GDM1 (cell line): ENCODE measurements around the gene NKX2-4.

ENCODE experiments used
- DNase-seq: peaks from one replicate; lab custom pipeline; 2025; lab: John Stamatoyannopoulos, UW

NKX2-4 gene

GRCh38 chr20:21360705-21361104 is 36.6 kb downstream of the NKX2-4 start:
- DNase-seq: no peak

DNA sequence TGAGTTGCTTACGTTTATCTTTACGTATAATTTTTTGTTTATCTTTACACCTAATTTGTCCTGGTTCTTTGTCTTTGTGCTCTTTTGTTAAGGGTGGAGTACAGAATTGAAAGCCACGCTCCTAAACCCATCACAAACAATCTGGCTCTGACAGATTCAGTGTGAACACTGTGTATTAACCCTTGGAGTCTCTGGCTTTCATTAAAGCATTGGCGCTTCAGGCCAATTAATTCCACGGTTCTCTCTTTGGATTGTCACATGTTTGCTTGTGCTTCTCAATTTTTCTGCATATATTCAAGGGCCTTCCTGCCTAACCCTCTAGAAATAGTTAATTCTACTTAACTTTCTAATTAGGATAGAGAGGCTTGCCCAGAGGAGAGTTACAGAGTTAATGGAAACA is 38.6 kb downstream of the NKX2-4 start:
- DNase-seq: no peak

DNA sequence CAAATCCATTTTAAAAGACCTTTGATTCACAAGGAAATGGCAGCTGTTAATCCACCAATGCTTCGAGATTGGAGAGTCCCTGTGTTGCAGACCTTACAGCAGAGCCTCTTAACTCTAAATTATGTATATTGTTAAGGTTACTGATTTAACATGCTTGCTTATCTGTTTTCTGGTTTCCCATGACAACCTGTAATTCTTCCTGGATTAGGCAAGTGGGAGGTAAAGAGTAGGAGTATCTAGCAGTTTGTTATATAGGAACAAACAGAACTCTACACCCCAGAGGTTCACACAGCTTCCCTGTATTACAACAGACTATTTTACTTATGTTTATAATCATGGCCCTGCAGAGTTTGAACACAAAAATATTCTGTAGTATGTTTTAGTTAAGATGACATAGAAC is 39.5 kb downstream of the NKX2-4 start:
- no peak for DNase-seq

GRCh38 chr20:21356386-21356785 is 40.9 kb downstream of the NKX2-4 start:
- no peak for DNase-seq

DNA sequence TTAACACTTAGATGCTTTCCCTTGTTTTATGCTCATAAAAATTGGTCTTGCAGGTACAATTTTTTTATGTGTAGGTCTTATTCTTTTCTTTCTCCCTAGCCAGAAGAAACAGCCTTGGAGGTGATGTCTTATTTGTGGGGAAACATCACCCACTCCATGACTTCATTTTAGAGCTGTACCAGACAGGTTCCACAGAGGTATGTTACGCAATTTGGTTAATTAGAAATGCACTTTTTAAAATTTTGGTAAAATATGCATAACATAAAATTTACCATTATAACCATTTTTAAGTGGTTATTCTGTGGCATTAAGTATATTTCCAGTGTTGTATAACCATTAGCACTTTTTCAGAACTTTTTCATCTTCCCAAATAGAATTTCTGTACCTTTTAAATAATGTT is 41.3 kb downstream of the NKX2-4 start:
- DNase-seq: no peak

DNA sequence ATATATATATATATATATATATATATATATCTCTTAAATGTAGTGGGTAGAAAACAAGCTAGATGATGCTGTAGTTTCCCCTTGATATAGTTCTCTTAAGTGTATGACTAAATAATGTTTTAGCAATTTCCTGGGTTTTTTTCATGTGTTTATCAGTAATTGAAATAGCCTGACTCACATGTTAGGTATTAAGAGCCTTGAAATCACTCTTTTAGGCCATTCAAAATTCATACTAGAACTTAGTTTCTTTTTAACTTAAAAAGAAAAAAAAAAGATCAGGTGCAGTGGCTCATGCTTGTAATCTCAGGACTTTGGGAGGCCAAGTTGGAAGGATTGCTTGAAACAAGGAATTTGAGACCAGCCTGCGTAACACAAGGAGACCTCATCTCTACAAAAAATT is 44.1 kb downstream of the NKX2-4 start:
- DNase-seq: no peak

GRCh38 chr20:21352703-21353102 is 44.6 kb downstream of the NKX2-4 start:
- no peak for DNase-seq
